Gastroesophageal sphincter (tissue), 3 donors: ENCODE measurements around the gene FNBP1.

ENCODE experiments used
- CTCF ChIP-seq, 4 experiments: fragments of 200-600 bp in 2 of 4; fragments of 450-650 bp in 2 of 4; sonication (generic) in 1 of 4; IDR thresholded peaks; one replicate each; pipeline ENCODE4 v1.5.1; 2017 to 2019; ENCODE audit warnings: antibody characterized with exemption in 4 of 4, mild to moderate bottlenecking in 2 of 4, moderate library complexity in 2 of 4
- EP300 ChIP-seq: sonication (generic); formaldehyde crosslinking; IDR thresholded peaks from one replicate; pipeline ENCODE4 v1.6.1; 2017; ENCODE audit warnings: antibody characterized with exemption, mild to moderate bottlenecking
- POLR2A ChIP-seq, 2 donors: fragments of 450-650 bp; IDR thresholded peaks; one replicate each; pipeline ENCODE4 v1.6.1; 2017; ENCODE audit warnings: antibody characterized with exemption in 2 of 2, mild to moderate bottlenecking in 2 of 2, moderate library complexity in 1 of 2

DNA sequence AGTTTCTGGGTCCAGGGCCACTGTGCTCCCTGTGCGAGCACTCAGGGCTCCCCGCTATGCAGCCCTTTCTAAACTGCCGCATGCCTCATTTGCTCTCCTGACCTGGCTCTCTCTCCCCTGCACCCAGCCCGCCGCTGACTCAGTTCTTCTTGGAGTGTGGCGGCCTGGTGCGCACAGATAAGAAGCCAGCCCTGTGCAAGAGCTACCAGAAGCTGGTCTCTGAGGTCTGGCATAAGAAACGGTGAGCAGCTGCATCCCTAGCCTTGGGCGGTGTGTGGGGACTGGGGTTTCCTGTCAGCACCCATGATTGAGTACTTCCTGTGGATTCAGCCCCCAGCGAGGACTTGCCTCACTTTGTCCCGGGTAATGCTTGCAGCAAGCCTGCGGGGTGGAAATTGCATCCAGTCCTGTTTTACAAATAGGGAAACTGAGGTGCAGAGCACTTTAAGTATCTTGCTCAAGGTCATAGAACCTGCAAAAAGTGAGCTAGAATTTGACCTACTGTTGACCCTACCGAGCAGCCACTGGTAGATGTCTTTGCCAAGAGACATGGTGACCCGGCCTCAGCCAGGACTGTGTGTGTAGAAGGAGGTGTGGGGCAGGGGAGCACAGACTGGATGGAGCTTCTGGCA, 179.8 kb downstream of the FNBP1 start:
- TF ChIP-seq CTCF (IDR thresholded peaks at IDR 0.05) (no peak), POLR2A (IDR thresholded peaks at IDR 0.05) (no peak), EP300 (no peak)
